Astrocyte of the cerebellum (primary cell): ENCODE results near the gene PSME3.
"Not testable (repeated sequence)": the region's sequence is repeated elsewhere in the genome, so short reads cannot be mapped to it uniquely, and the experiment has no call there.

Experiments used
- DNase-seq: peaks from one replicate; pipeline ENCODE4 v3.0.0-alpha.2; 2011; ENCODE audit warnings: low read depth
- H3K4me3 ChIP-seq: 2 replicates; pipeline ENCODE4 v1.5.1; 2011; ENCODE audit warnings: mild to moderate bottlenecking, low read depth, low read length, moderate library complexity
- CTCF ChIP-seq: IDR thresholded peaks from 2 replicates; pipeline ENCODE4 v1.5.1; 2012; ENCODE audit warnings: low read length, low read depth, moderate library complexity, mild to moderate bottlenecking; ENCODE audit errors: missing control alignments
- in situ Hi-C: cut with HindIII; loops from 2 replicates; pipeline ENCODE4 v1.10.0; 2017; ENCODE audit warnings: low sequenced_read_pairs

PSME3 gene

GRCh38 chr17:42866631-42867575 is 33.7 kb downstream of the PSME3 start:
- no peak for TF ChIP-seq CTCF
- in situ Hi-C loops = no loop called here
- no peak for DNase-seq
- H3K4me3 ChIP-seq = no peak overlapping the region

DNA sequence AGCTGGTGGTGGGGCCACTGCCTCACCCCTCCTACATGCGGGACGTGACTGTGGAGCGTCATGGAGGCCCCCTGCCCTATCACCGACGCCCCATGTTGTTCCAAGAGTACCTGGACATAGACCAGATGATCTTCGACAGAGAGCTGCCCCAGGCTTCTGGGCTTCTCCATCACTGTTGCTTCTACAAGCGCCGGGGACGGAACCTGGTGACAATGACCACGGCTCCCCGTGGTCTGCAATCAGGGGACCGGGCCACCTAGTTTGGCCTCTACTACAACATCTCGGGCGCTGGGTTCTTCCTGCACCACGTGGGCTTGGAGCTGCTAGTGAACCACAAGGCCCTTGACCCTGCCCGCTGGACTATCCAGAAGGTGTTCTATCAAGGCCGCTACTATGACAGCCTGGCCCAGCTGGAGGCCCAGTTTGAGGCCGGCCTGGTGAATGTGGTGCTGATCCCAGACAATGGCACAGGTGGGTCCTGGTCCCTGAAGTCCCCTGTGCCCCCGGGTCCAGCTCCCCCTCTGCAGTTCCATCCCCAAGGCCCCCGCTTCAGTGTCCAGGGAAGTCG is 34.6 kb downstream of the PSME3 start:
- in situ Hi-C loops, H3K4me3 ChIP-seq, DNase-seq: not testable (repeated sequence)

GRCh38 chr17:42868338-42868737 is 35.1 kb downstream of the PSME3 start:
- no peak for DNase-seq
- no peak overlapping the region for H3K4me3 ChIP-seq
- no peak for TF ChIP-seq CTCF
- in situ Hi-C loops = no loop called here

DNA sequence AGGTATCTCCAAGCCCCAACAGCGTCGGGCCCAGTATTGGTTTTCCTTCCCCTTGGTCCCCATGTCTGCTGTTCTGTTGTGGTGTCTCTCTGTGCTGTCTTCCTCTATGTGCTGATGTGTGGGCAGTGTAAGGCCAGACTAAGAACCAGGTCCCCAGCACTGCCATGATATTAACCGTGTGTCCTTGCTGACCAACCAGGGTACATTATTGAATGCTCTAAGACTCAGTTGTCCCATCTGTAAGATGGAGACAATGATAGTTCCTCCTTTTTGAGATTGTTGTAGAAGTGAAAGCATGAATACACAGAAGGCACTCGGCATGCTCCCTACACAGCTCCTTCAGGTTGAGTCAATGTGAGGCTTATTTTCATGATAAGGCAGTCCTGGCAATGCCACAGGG is 38.5 kb downstream of the PSME3 start:
- no peak for TF ChIP-seq CTCF
- in situ Hi-C loops = no loop called here
- no peak overlapping the region for H3K4me3 ChIP-seq
- no peak for DNase-seq

DNA sequence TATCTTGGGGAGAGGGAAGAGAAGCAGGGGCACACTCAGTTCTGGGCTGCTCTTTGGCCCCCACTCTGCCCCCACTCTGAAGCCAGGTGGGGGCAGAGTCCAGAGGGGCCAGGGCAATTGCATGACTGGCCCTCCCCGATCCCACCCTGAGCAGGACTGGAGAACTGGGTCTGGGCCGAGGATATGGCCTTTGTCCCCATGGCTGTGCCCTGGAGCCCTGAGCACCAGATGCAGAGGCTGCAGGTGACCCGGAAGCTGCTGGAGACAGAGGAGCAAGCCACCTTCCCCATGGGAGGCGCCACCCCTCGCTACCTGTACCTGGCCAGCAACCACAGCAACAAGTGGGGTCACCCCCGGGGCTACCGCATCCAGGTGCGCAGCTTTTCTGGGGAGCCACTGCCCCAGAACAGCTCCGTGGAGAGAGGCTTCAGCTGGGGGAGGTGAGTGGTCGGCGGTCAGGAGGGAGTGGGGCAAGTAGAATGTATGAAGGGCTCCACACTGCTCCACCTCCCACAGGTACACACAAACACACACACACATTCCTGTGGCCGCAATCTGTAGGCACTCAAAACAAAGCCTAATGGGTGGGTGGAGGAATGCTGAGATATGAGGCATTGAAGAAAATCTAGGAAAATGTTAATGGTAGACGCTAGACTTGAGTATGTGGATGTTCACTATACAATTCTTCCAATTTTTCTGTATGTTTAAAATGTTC is 39.2 kb downstream of the PSME3 start:
- DNase-seq = no peak
- in situ Hi-C loops = no loop called here
- TF ChIP-seq CTCF = no peak
- no peak overlapping the region for H3K4me3 ChIP-seq

DNA sequence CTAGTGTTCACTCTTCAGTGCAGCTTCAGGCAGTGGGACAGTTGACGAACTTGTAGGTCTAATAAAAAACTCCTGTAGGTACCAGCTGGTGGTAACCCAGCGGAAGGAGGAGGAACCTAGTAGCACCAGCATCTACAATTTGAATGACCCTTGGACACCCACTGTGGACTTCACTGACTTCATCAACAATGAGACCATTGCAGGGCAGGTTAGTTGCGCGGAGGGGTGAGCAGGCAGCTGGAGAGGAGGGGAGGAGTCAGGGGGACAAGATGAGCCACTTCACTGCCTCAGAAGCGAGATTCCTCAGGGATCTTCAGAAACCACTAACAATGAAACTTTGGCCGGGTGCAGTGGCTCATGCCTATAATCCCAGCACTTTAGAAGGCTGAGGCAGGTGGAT is 40.1 kb downstream of the PSME3 start:
- DNase-seq = no peak
- in situ Hi-C loops = no loop called here
- H3K4me3 ChIP-seq = no peak overlapping the region
- no peak for TF ChIP-seq CTCF

DNA sequence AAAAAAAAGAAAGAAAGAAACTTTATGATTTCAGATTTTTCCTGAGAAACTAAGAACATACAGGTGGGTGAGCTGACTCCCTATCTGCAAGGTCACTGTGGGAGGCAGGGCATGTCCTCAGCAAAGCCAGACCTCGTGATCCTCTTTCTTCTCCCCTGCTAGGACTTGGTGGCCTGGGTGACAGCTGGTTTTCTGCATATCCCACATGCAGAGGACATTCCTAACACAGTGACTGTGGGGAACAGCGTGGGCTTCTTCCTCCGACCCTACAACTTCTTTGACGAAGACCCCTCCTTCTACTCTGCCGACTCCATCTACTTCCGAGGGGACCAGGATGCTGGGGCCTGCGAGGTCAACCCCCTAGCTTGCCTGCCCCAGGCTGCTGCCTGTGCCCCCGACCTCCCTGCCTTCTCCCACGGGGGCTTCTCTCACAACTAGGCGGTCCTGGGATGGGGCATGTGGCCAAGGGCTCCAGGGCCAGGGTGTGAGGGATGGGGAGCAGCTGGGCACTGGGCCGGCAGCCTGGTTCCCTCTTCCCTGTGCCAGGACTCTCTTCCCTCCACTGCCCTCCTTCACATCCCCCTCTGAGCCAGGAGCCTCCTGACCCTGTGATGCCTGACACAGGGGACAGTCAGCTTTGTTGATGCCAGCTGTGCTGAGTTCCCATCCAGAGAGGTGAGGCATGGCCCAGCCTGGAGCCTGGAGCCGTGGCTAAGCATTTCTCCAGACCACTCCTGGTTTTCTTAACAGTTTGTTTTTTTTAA is 40.9 kb downstream of the PSME3 start:
- in situ Hi-C loops, H3K4me3 ChIP-seq: not testable (repeated sequence)

More for the DNA sequence above, 40.9 kb downstream of the PSME3 start:
- not testable (repeated sequence) for DNase-seq
